ENCODE results near the gene FGF2. TPM values are rescaled to one million over a fixed set of nuclear protein-coding genes. Genes with fewer than 3 reads are reported as not detected.
A peak's percentile ranks its signal among the peaks of the same experiment; 100 is the strongest.

FGF2 gene
- total RNA-seq, 2 experiments from 2014 or later = 0.79 to 1.2 TPM

DNA sequence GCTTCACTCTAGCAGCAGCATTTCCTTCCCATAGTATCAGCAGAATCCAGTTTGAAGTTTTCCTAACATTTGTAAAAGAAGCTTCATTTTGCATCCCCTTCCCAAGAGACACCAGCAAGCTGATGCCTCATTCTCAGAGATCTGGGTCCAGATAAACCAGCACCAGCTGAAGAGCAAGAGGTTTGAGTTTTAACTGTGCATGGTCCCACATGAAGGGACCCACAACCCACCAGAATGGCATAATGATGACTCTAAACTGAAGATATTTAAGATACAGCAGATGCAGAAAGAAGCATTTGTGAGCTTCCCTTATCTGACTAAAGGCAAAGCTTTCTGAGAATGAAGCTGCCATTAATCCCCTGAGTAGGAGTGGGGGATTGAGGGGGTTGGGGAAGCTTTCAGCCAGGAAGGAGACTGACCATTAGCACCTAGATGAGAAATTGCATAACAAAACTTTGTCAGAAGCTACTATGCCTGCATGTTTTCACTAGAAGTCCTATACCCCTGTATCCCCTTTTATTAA lies 77.2 kb downstream of the FGF2 start:
- no peaks in the 10 kb centered on the region for H3K4me1 Mint-ChIP-seq (ENCODE audit: low read depth)
- no peaks in the 10 kb centered on the region for H3K9me3 Mint-ChIP-seq
- H3K27me3 Mint-ChIP-seq (ENCODE audit: low read depth) = no peaks in the 10 kb centered on the region
- H3K27ac Mint-ChIP-seq = no peak overlapping the region
- H3K36me3 Mint-ChIP-seq (ENCODE audit: low read depth) = no peaks in the 10 kb centered on the region
- no peak for DNase-seq
- intact Hi-C loops (cut with micrococcal nuclease) = no loop called here
- CTCF ChIA-PET = interaction anchor here (0.6 to 1.9 kb wide), 4 partner anchors 11 to 1524 kb away, joined by 3 to 9 read pairs (median 4); no protein-coding TSS in a partner anchor
- H3K4me3 Mint-ChIP-seq = no peak overlapping the region

DNA sequence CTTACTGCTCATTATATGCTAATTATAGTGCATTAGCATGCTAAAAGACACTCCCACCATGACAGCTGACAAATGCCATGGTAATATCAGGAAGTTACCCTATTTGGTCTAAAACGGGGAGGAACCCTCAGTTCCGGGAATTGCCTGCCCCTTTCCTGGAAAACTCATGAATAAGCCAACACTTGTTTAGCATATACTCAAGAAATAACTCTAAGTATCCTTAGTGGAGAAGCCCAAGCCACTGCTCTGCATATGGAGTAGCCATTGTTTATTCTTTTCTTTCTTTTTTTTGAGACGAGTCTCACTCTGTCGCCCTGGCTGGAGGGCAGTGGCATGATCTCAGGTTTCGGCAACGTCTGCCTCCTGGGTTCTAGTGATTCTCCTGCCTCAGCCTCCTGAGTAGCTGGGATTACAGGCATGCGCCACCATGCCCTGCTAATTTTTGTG lies 80.3 kb downstream of the FGF2 start:
- no peaks in the 10 kb centered on the region for H3K4me1 Mint-ChIP-seq (ENCODE audit: low read depth)
- intact Hi-C loops (cut with micrococcal nuclease) = no loop called here

DNA sequence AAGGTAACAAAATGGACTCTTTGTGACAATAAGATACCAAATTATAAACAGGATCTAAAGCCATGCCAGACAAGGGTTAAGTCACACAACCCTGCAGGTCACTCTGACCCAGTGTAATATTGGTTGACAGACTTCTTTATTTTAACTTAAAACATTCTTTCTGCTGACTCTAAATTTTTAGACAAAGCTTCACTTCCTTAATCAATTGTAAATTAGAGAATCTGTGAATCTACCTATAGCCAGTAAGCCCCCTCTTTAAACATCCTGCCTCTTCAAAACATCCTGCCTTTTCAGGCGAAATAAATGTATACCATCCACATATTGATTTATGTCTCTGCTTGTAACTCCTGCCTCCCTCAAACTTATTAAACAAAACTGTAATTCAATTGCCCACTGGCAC lies 81.6 kb downstream of the FGF2 start:
- Mint-ChIP-seq H3K9me3 (no peaks in the 10 kb centered on the region), H3K36me3 (ENCODE audit: low read depth) (peaks cover 3% of the 10 kb centered on the region), H3K4me1 (ENCODE audit: low read depth) (no peaks in the 10 kb centered on the region), H3K27ac (no peak overlapping the region), H3K4me3 (no peak overlapping the region), H3K27me3 (ENCODE audit: low read depth) (no peaks in the 10 kb centered on the region)
- intact Hi-C loops (cut with micrococcal nuclease) = no loop called here
- CTCF ChIA-PET = no interaction called here
- no peak for DNase-seq

More for the DNA sequence above, 80.3 kb downstream of the FGF2 start:
- no peaks in the 10 kb centered on the region for H3K9me3 Mint-ChIP-seq
- CTCF ChIA-PET = no interaction called here
- DNase-seq = no peak
- H3K27me3 Mint-ChIP-seq (ENCODE audit: low read depth) = no peaks in the 10 kb centered on the region
- H3K27ac Mint-ChIP-seq = no peak overlapping the region
- H3K4me3 Mint-ChIP-seq = no peak overlapping the region
- H3K36me3 Mint-ChIP-seq (ENCODE audit: low read depth) = peaks cover 2% of the 10 kb centered on the region

DNA sequence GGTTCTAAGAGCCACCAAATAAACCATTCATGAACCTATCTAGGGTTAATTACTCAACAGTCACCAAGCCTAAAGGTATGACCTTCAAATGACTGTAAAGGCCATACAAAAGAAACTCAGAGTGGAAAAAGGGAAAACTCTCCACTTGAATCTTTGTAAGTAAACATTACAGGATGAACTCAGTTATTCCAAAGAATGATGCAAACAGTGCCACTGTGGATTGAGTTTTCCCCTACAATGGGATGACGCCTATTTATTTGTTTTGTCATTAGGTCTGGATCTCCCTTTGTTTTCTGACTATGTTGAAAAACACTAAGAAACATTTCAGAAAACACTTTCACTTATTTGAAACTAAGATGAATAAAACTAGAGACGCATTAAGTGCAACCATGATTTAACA lies 83.1 kb downstream of the FGF2 start:
- H3K27ac Mint-ChIP-seq = no peak overlapping the region
- no peaks in the 10 kb centered on the region for H3K4me1 Mint-ChIP-seq (ENCODE audit: low read depth)
- H3K4me3 Mint-ChIP-seq = no peak overlapping the region
- H3K9me3 Mint-ChIP-seq = no peaks in the 10 kb centered on the region
- no peak for DNase-seq
- no peaks in the 10 kb centered on the region for H3K27me3 Mint-ChIP-seq (ENCODE audit: low read depth)
- intact Hi-C loops (cut with micrococcal nuclease) = no loop called here
- peaks cover 3% of the 10 kb centered on the region for H3K36me3 Mint-ChIP-seq (ENCODE audit: low read depth)
- CTCF ChIA-PET = no interaction called here

DNA sequence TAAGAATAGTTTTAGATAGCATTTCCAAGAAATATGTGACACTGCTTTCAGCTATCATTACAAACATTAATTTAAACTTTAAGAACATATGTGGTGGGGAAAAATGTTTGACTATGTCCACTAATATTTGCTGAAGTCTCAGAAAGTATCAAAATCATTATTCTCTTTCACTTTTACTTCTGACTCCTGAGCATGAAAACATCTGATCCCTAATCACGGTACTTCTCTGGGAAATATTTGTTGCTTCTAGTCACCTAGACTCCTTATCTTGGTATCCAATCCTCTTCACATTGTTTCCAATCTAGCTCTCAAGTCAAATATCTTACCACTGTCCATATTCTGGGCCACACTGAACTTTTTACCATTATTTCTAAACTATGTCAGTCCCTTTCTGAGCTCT lies 85.0 kb downstream of the FGF2 start:
- intact Hi-C loops (cut with micrococcal nuclease) = no loop called here
- Mint-ChIP-seq H3K36me3 (ENCODE audit: low read depth) (peaks cover 3% of the 10 kb centered on the region), H3K27me3 (ENCODE audit: low read depth) (no peaks in the 10 kb centered on the region), H3K9me3 (no peaks in the 10 kb centered on the region), H3K4me1 (ENCODE audit: low read depth) (no peaks in the 10 kb centered on the region), H3K4me3 (no peak overlapping the region), H3K27ac (no peak overlapping the region)
- CTCF ChIA-PET = interaction anchor here (1.1 kb wide), 1 partner anchor 11 kb away, joined by 4 read pairs; no protein-coding TSS in a partner anchor
- DNase-seq = no peak

DNA sequence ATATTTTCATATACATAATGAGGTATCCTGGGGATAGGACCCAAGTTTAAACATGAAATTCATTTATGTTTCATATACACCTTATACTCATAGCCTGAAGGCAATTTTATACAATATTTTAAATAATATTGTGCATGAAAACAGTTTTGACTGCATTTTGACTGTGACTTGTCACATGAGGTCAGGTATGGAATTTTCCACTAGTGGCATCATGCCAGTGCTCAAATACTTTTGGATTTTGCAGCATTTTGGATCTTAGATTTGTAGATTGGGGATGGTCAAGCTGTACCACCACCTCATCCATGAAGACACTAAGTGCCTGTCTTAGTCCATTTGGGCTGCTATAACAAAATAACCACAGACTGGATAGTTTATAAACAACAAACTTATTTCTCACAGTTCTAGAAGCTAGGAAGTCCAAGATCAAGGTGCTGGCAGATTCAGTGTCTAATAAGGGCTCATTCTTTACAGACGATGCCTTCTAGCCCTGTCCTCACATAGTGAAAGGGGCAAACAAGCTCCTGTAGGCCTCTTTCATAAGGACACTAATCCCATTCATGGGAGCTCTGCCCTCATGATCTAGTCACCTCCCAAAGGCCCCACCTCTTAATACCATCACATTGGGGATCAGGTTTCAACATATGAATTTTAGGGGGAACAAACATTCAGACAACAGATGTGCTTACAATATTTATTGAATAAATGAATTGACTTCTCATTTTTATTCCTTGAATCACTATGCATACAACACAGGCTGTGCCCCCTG lies 86.4 kb downstream of the FGF2 start:
- Mint-ChIP-seq H3K36me3 (ENCODE audit: low read depth) (peaks cover 3% of the 10 kb centered on the region), H3K27ac (no peak overlapping the region), H3K9me3 (no peaks in the 10 kb centered on the region), H3K4me3 (no peak overlapping the region), H3K27me3 (ENCODE audit: low read depth) (no peaks in the 10 kb centered on the region), H3K4me1 (ENCODE audit: low read depth) (no peaks in the 10 kb centered on the region)
- CTCF ChIA-PET = interaction anchor here (0.6 to 4.7 kb wide), 3 partner anchors 155 to 391 kb away, joined by 3 to 19 read pairs (median 3); no protein-coding TSS in a partner anchor
- no peak for DNase-seq
- intact Hi-C loops (cut with micrococcal nuclease) = no loop called here

DNA sequence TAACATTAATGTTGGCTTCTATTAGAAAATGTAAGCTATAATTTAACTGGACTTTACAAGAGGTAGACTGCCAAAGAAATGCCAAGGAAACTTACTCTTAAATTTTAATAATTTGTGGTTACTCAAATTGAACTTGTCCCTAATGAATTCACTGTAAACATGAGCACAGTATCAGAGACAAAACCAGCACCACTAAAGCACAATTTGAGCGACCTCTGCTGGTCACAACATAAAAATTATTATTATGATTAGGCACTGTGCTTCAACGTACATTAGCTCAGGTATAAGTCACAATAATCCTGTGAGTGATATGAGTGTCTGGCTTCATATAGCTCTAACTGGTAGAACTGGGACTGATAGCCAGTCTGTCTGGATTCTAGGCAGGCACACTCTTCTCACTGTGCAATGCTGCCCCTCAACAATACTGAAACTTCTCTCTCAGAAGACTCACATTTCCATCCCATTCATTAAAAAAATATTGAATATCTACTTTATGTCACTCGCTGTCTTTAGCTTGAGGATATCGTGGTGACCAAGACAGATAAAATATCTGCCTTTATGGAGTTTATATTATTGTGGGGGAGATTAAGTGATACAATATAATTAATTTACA lies 87.8 kb downstream of the FGF2 start:
- Mint-ChIP-seq H3K27ac (no peak overlapping the region), H3K27me3 (ENCODE audit: low read depth) (no peaks in the 10 kb centered on the region), H3K4me3 (no peak overlapping the region), H3K9me3 (no peaks in the 10 kb centered on the region), H3K4me1 (ENCODE audit: low read depth) (no peaks in the 10 kb centered on the region), H3K36me3 (ENCODE audit: low read depth) (peaks cover 3% of the 10 kb centered on the region)
- DNase-seq = no peak
- intact Hi-C loops (cut with micrococcal nuclease) = loop anchor here (1.0 to 2.0 kb wide), 2 partner anchors 156 to 312 kb away; no protein-coding TSS in a partner anchor
- CTCF ChIA-PET = interaction anchor here (0.6 to 4.7 kb wide), 10 partner anchors 8 to 313 kb away, joined by 3 to 19 read pairs (median 3); partner anchors contain the start of gene NUDT6

DNA sequence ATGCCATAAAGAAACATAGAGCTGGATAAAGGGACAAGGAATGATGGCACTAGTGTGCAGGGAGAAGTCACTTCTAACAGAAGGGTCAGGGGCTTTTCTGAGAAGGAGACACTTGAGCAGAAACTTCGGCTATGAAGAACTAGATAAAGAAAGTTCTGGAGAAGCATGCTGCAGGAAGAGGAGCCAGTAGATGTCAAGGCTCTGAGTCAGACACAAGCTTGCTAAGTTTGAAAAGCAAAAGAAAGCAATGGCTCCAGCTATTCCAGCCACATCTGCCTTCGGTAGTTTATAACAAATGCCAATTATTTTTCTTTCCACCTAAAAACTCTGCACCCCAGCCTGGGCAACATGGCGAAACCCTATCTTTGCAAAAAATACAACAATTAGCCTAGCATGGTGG lies 88.3 kb downstream of the FGF2 start:
- Mint-ChIP-seq H3K4me1 (ENCODE audit: low read depth) (no peaks in the 10 kb centered on the region), H3K27ac (no peak overlapping the region), H3K36me3 (ENCODE audit: low read depth) (peaks cover 3% of the 10 kb centered on the region), H3K9me3 (no peaks in the 10 kb centered on the region), H3K27me3 (ENCODE audit: low read depth) (no peaks in the 10 kb centered on the region), H3K4me3 (no peak overlapping the region)
- intact Hi-C loops (cut with micrococcal nuclease) = loop anchor here (1.0 to 2.0 kb wide), 2 partner anchors 157 to 312 kb away; no protein-coding TSS in a partner anchor
- no peak for DNase-seq
- CTCF ChIA-PET = interaction anchor here (0.6 to 4.7 kb wide), 8 partner anchors 7 to 171 kb away, joined by 3 to 19 read pairs (median 3); partner anchors contain the start of gene NUDT6

DNA sequence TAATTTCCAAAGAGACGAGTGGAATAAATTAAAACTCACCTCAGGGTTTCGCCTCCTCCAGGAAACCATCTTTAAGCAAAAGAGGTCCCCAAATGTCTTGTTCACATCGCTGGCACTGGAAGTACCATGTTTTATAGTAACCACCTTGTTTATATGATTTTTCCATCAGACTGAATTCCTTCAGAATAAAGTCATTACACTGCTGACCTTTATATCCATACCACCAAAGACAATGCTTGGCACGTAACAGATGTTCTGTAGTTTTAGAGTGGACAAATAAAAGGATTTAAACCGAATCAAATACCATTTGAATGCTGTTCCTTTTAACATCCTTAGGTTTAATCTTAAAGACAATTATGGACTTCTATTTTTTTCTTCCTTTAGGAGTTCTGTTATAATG lies 91.1 kb downstream of the FGF2 start:
- no peak overlapping the region for H3K4me3 Mint-ChIP-seq
- intact Hi-C loops (cut with micrococcal nuclease) = no loop called here
- no peak overlapping the region for H3K27ac Mint-ChIP-seq
- no peaks in the 10 kb centered on the region for H3K9me3 Mint-ChIP-seq
- CTCF ChIA-PET = no interaction called here
- no peak for DNase-seq
- peaks cover 6% of the 10 kb centered on the region for H3K4me1 Mint-ChIP-seq (ENCODE audit: low read depth)
- peaks cover 2% of the 10 kb centered on the region for H3K27me3 Mint-ChIP-seq (ENCODE audit: low read depth)
- H3K36me3 Mint-ChIP-seq (ENCODE audit: low read depth) = no peaks in the 10 kb centered on the region

DNA sequence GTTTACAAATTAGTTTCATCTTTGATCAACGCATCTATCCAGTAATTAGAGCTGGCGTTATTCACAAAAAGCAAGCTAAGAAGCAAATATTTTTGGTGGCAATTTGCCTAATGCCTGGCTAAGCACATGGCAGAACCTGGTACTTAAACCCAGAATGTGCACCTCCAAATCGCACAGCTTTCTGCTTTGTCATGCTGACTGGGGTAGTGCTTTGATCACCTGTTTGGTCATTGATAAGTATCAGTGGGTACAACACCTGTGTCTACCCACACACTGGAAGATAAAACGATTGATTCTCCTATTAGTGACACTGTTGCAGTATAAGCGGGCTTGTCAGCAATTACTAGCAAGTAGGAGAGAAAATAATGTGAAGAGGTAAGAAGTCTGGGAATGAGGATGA lies 93.8 kb downstream of the FGF2 start:
- Mint-ChIP-seq H3K4me1 (ENCODE audit: low read depth) (peaks cover 8% of the 10 kb centered on the region), H3K9me3 (no peaks in the 10 kb centered on the region), H3K4me3 (no peak overlapping the region), H3K27ac (no peak overlapping the region), H3K36me3 (ENCODE audit: low read depth) (no peaks in the 10 kb centered on the region), H3K27me3 (ENCODE audit: low read depth) (peaks cover 2% of the 10 kb centered on the region)
- no peak for DNase-seq
- CTCF ChIA-PET = interaction anchor here (1.0 to 2.3 kb wide), 4 partner anchors 162 to 317 kb away, joined by 3 to 8 read pairs (median 6); partner anchors contain the start of gene BBS12
- intact Hi-C loops (cut with micrococcal nuclease) = loop anchor here (5.0 kb wide), 5 partner anchors 203 to 1098 kb away; partner anchors contain the start of genes CCNA2 and TRPC3

DNA sequence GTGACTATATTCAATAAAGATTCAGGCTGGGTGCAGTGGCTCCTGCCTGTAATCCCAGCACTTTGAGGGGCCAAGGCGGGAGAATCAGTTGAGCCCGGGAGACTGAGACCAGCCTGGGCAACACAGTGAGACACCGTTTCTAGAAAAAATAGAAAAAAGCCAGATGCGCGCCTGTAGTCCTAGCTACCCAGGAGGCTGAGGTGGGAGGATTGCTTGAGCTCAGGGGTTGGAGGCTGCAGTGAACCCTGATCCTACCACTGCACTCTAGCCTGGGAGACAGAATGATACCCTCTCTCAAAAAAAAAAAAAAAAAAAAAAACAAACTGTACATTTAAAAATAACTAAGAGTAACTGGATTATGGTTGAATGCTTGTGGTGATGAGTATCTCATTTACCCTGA lies 94.7 kb downstream of the FGF2 start:
- no peaks in the 10 kb centered on the region for H3K36me3 Mint-ChIP-seq (ENCODE audit: low read depth)
- no peaks in the 10 kb centered on the region for H3K9me3 Mint-ChIP-seq
- peaks cover 2% of the 10 kb centered on the region for H3K27me3 Mint-ChIP-seq (ENCODE audit: low read depth)
- CTCF ChIA-PET = interaction anchor here (0.6 to 2.3 kb wide), 4 partner anchors 157 to 256 kb away, joined by 3 to 12 read pairs (median 5); no protein-coding TSS in a partner anchor
- H3K27ac Mint-ChIP-seq = no peak overlapping the region
- H3K4me1 Mint-ChIP-seq (ENCODE audit: low read depth) = peaks cover 8% of the 10 kb centered on the region
- no peak for DNase-seq
- peak overlapping the region; percentile 33 for H3K4me3 Mint-ChIP-seq
- intact Hi-C loops (cut with micrococcal nuclease) = loop anchor here (5.0 kb wide), 5 partner anchors 204 to 1099 kb away; partner anchors contain the start of genes CCNA2 and TRPC3
